Measurements from ENCODE around the gene PHKA1.
"Not testable (repeated sequence)": the region's sequence is repeated elsewhere in the genome, so short reads cannot be mapped to it uniquely, and the experiment has no call there.

PHKA1 gene

GRCh38 chrX:72713599-72714477 is at the start of gene PHKA1:
Gene PHKA1, minus strand, starts transcription at chrX:72714306. Its CDS starts 426 bp downstream, at chrX:72713880.
- peak; percentile 5 for DNase-seq

GRCh38 chrX:72760454-72760853 is 46.3 kb upstream of the PHKA1 start:
- not testable (repeated sequence) for DNase-seq

- not testable (repeated sequence) for DNase-seq
Observed at GRCh38 chrX:72748545-72748944, 34.4 kb upstream of the PHKA1 start.

- DNase-seq: not testable (repeated sequence)
Observed at GRCh38 chrX:72745546-72745945, 31.4 kb upstream of the PHKA1 start.

DNA sequence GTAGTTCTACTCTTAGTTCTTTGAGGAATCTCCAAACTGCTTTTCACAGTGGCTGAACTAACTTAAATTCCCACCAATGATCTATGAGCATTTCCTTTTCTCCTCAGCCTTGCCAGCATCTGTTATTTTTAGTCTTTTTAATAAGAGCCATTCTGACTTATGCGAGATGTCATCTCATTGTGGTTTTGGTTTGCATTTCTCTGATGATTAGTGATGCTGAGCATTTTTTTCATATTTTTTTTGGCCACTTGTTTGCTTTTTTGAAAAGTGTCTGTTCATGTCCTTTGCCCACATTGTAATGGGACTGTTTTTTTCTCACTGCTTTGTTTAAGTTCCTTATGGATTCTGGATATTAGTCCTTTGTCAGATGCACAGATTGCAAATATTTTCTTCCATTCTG is 21.5 kb upstream of the PHKA1 start:
- DNase-seq: no peak

DNA sequence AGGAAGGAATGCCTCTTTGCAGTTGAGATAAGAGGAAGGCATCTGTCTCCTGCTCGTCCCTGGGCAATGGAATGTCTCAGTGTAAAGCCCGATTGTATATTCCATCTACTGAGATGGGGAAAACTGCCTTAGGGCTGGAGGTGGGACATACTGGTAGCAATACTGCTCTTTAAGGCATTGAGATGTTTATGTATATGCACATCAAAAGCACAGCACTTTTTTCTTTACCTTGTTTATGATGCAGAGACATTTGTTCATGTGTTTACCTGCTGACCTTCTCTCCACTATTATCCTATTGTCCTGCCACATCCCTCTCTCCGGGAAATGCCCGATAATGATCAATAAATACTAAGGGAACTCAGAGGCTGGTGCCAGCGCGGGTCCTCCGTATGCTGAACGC is 19.5 kb upstream of the PHKA1 start:
- DNase-seq: not testable (repeated sequence)

DNA sequence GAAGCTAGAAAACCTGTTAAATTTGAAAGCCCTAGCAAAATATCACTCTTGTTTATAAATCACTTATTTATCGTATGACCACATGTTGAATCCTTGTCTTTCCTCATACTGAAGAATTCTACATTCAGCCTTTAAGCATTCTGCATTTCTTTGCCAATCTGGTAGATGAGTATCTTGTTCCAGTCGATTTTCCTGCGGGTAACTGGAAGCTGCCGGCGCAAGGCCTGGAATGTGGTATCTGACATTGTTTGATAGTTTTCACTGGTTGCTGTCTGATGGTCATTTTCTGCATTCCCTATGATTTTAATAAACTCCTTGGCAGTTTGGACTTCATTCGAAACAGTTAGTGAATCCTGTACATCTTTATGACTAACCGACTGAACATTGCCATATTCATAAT is 13.7 kb upstream of the PHKA1 start:
- no peak for DNase-seq

GRCh38 chrX:72716766-72717165 is 2.7 kb upstream of the PHKA1 start:
- no peak for DNase-seq

- no peak for DNase-seq
Observed at GRCh38 chrX:72715546-72715945, 1.4 kb upstream of the PHKA1 start.

DNA sequence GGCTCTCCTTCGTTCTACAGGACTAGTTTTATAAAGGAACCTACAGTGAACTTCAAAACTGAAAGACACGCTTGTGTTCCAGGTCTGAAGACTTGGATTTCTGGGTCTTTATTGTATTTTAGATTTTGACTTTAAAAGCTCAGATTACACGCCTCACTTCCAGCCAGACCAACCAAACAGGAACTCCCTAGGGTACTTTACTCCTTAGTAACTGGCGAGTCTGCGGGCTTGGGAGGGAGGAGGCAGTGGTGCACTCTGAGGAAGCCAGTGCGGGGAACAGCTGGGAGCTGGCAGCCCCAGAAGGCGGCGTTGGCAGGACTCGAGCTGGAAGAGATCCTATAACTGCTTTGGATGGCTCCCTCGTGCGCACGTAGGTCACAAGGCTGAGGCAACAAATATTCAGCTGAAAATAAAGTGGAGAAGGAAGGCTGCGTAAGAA is 391 bp upstream of the PHKA1 start:
- no peak for DNase-seq

DNA sequence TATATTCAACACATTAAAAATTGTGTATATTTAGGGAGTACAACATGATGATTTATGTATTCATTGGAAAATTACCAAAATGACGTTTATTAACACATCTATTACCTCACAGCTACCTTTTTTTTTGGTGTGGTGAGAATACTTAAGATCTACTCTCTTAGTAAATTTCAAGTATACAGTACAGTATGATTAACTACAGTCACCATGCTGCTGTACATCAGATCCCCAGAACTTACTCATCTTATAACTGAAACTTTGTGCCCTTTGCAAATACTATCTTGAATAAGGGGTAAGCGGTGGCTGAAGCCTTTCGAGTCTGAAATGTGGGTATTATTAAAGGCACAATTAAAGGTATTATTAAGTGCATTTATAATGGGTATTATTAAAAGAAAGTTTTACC is 976 bp downstream of the PHKA1 start:
- no peak for DNase-seq

DNA sequence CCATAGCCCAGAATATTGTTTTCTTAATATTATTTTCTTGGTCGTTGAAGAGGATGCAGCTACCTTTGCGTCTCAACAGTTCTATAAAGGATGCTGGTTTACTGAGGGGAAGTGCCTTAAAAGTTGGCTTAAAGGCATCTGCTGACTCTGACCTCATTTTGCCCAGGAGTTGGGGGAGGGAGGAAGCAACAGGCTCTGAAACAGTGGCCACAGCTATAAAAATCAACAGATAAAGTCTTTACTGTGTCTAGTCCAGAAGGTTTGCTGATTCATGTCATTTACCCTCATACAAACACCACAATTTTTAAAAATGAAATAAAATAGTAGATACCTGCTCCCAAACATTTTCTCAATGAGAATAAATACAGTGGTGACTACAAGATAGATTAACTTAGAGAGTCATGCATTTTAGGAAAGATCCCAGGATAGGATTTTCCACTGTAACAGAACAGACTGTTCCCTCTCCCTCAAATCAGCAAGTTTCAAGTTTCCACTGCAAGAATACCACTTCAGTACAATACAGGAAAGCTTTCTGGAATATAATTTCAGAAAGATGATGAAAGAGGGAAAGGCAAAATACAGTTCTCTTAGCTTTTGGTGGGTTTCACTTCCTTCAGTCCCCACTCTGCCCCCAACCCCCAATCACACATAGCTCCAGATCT is 1.9 kb downstream of the PHKA1 start:
- no peak for DNase-seq

- DNase-seq: no peak
Observed at GRCh38 chrX:72705814-72706213, 8.3 kb downstream of the PHKA1 start.

- DNase-seq: no peak
Observed at GRCh38 chrX:72705111-72705510, 9.0 kb downstream of the PHKA1 start.

- no peak for DNase-seq
Observed at GRCh38 chrX:72694170-72694569, 19.9 kb downstream of the PHKA1 start.

GRCh38 chrX:72693477-72693876 is 20.6 kb downstream of the PHKA1 start:
- DNase-seq: no peak

- DNase-seq: no peak
Observed at GRCh38 chrX:72687396-72687795, 26.7 kb downstream of the PHKA1 start.

GRCh38 chrX:72685810-72686456 is 28.2 kb downstream of the PHKA1 start:
- no peak for DNase-seq

- DNase-seq: no peak
Observed at GRCh38 chrX:72685018-72685417, 29.1 kb downstream of the PHKA1 start.

DNA sequence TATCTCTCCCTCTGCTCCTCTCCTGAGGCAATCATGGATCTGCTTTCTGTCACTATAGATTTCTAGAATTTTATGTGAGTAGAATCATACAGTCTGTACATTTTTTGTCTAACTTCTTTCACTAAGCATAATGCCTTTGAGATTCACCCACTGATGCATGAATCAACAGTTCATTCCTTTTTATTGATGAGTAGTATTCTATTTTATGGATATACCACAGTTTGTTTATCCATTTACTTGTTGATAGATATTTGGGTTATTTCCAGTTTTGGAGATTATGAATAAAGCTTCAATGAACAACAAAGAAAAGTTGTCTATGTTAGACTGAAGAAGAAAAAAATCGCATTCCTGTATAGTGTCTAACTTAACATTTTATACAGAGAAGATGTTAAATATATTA is 30.5 kb downstream of the PHKA1 start:
- DNase-seq: no peak

- DNase-seq: no peak
Observed at GRCh38 chrX:72676465-72676864, 37.6 kb downstream of the PHKA1 start.

DNA sequence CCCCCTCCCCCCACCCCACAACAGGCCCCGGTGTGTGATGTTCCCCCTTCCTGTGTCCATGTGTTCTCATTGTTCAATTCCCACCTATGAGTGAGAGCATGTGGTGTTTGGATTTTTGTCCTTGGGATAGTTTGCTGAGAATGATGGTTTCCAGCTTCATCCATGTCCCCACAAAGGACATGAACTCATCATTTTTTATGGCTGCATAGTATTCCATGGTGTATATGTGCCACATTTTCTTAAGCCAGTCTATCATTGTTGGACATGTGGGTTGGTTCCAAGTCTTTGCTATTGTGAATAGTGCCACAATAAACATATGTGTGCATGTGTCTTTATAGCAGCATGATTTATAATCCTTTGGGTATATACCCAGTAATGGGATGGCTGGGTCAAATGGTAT is 40.2 kb downstream of the PHKA1 start:
- DNase-seq: not testable (repeated sequence)

DNA sequence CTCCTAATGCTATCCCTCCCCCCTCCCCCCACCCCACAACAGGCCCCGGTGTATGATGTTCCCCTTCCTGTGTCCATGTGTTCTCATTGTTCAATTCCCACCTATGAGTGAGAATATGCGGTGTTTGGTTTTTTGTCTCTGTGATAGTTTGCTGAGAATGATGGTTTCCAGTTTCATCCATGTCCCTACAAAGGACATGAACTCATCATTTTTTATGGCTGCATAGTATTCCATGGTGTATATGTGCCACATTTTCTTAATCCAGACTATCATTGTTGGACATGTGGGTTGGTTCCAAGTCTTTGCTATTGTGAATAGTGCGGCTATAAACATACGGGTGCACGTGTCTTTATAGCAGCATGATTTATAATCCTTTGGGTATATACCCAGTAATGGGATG is 44.6 kb downstream of the PHKA1 start:
- not testable (repeated sequence) for DNase-seq

GRCh38 chrX:72666451-72666850 is 47.7 kb downstream of the PHKA1 start:
- DNase-seq: no peak
